ENCODE results near the gene EPB41L3.

DNA sequence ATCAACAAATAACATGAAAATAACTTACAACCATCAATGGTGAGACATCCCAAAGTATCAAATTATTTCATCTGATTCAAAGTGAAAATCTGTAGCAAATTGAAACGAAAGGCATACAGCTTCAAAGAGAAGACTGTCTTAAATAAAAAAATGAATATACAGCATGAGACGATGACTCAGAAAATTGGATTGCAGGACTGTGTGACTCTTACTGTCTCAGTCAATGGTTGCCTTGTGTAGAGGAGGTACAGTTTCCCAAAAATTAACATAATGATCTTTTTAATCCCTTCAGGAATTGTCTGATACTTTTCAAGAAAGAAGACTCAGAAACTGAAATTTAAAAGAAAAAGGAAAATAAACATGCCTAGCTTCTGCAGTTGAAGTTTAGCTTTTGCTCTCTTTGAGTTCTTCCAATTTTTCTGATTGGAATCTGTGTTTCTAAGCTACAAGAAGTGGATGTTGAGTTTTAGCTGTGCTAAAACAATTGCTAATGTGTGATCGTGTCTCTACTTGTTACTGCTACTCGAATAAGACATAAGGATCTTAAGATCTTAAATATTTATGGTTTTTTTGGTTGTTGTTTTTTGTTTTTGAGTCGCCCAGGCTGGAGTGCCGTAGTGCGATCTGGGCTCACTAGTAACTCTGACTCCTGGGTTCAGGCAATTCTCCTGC lies 41.1 kb upstream of the EPB41L3 start:
- no peak for TF ChIP-seq POLR2A (IDR thresholded peaks at IDR 0.05; ENCODE audit: low read length)
- TF ChIP-seq GATA1 (IDR thresholded peaks at IDR 0.05; ENCODE audit: low read depth, low read length) = no peak
